Measurements from ENCODE around the gene NPEPL1.

- TF ChIP-seq POLR2A (IDR thresholded peaks at IDR 0.05), result no peak
- TF ChIP-seq CTCF (IDR thresholded peaks at IDR 0.05), result no peak
- peak in 1 of 3 donors; percentile 17 for TF ChIP-seq POLR2AphosphoS5 (IDR thresholded peaks at IDR 0.05)
These were observed 2.0 kb upstream of the NPEPL1 start for GRCh38 chr20:58690396-58691135.

Measured in breast epithelium (tissue), 3 donors.